Transverse colon (tissue), 4 donors: Measurements from ENCODE around the gene MACF1. TPM values are rescaled to one million over a fixed set of nuclear protein-coding genes. Genes with fewer than 3 reads are reported as not detected.
"Not testable (repeated sequence)": the region's sequence is repeated elsewhere in the genome, so short reads cannot be mapped to it uniquely, and the experiment has no call there.

Experiments
- DNase-seq: peaks from one replicate; pipeline ENCODE4 v3.0.0-alpha.2; 2019
- H3K27ac ChIP-seq, 4 donors: fragments of 200-600 bp; sonication (generic); 2 replicates each; pipeline ENCODE4 v1.5.1; 2016 to 2018; ENCODE audit warnings: inconsistent platforms in 4 of 4
- H3K27me3 ChIP-seq: fragments of 200-600 bp; sonication (generic); 2 replicates; pipeline ENCODE4 v1.5.1; 2017; ENCODE audit warnings: inconsistent platforms
- H3K36me3 ChIP-seq, 4 donors: fragments of 200-600 bp; sonication (generic); 2 replicates each; pipeline ENCODE4 v1.5.1; 2017 to 2019; ENCODE audit warnings: inconsistent platforms in 4 of 4
- H3K4me1 ChIP-seq, 4 donors: fragments of 200-600 bp; sonication (generic); 2 replicates each; pipeline ENCODE4 v1.5.1; 2017 to 2020; ENCODE audit warnings: inconsistent platforms in 4 of 4
- H3K4me3 ChIP-seq, 4 donors: fragments of 200-600 bp; sonication (generic); 1 replicate in 1 of 4; 2 replicates in 3 of 4; pipeline versions ENCODE4 v1.5.1 to v1.6.1; 2017 to 2019; ENCODE audit warnings: inconsistent platforms in 4 of 4
- H3K9me3 ChIP-seq, 2 donors: fragments of 200-600 bp; sonication (generic); 2 replicates each; pipeline ENCODE4 v1.5.1; 2017 to 2019; ENCODE audit warnings: inconsistent platforms in 2 of 2
- CTCF ChIP-seq, 5 experiments: fragments of 200-600 bp in 3 of 5; fragments of 450-650 bp in 2 of 5; sonication (generic) in 3 of 5; IDR thresholded peaks; 1 replicate in 2 of 5; 2 replicates in 3 of 5; pipeline ENCODE4 v1.5.1; 2016 to 2017; ENCODE audit warnings: antibody characterized with exemption in 5 of 5, inconsistent platforms in 3 of 5, mild to moderate bottlenecking in 2 of 5, moderate library complexity in 1 of 5
- EP300 ChIP-seq: sonication (generic); formaldehyde crosslinking; IDR thresholded peaks from one replicate; pipeline ENCODE4 v1.6.1; 2017; ENCODE audit warnings: antibody characterized with exemption, low read depth
- POLR2A ChIP-seq: fragments of 450-650 bp; IDR thresholded peaks from one replicate; pipeline ENCODE4 v1.6.1; 2016; ENCODE audit warnings: antibody characterized with exemption, mild to moderate bottlenecking, moderate library complexity
- POLR2AphosphoS5 ChIP-seq, 3 donors: sonication (generic); formaldehyde crosslinking; IDR thresholded peaks; one replicate each; pipeline ENCODE4 v1.6.1; 2016; ENCODE audit warnings: antibody characterized with exemption in 3 of 3
- WGBS, 2 donors: methylation state at CpG; one replicate each; pipeline ENCODE4 v1.1.5; 2018; ENCODE audit warnings: low coverage in 1 of 2; 5-methylcytosine and 5-hydroxymethylcytosine counted together
- in situ Hi-C, 4 donors: fragments of 200-750 bp; cut with MboI; loops; one replicate each; pipeline versions ENCODE4 v1.15.0 to v1.15.1; 2017; ENCODE audit warnings: low sequenced_read_pairs in 3 of 4, low pct_ligation_motif_present in 1 of 4, low pct_unique_long_range_greater_than_20kb in 1 of 4
- intact Hi-C: fragments of 100-400 bp; cut with DNase I; formaldehyde crosslinking; loops from one replicate; pipeline ENCODE4 v1.15.1; 2023; ENCODE audit warnings: low total_unique reads
- total RNA-seq, 4 donors: library from RNA; depleted of rRNA; stranded (reverse); fragments of >200 nt; gene quantifications; one replicate each; pipeline ENCODE4 v1.1.0, GENCODE V29; 2016

MACF1 gene
- total RNA-seq, 4 donors from 2014 or later: 190 to 300 (median 254) TPM

- peaks cover 3 to 28% (median 12%) of the 10 kb centered on the region in 4 donors for H3K4me1 ChIP-seq
- peak overlapping the region; percentile 65 to 78 (median 72) for H3K27ac ChIP-seq
- TF ChIP-seq POLR2AphosphoS5 (IDR thresholded peaks at IDR 0.05) (no peak), CTCF (IDR thresholded peaks at IDR 0.05) (no peak)
- no peaks in the 10 kb centered on the region for H3K9me3 ChIP-seq
- no peak for DNase-seq
- intact Hi-C loops: no loop called here
- H3K36me3 ChIP-seq: no peaks in the 10 kb centered on the region
- peak overlapping the region in 1 of 4 donors; percentile 4 for H3K4me3 ChIP-seq
- in situ Hi-C loops: loop anchor here in 2 of 4 donors (25.0 kb wide), 1 partner anchor 439 kb away; no protein-coding TSS in a partner anchor
- 78% methylated on average over 11 of the region's 11 CpGs; no CpG with 5 or more reads in 1 of the 2 donors for WGBS, 2 donors
- no peaks in the 10 kb centered on the region for H3K27me3 ChIP-seq
These were observed 322.1 kb downstream of the MACF1 start for GRCh38 chr1:39526466-39527189.

- Histone ChIP-seq H3K27ac (peak overlapping the region; percentile 65 to 78 (median 72)), H3K4me1 (peaks cover 3 to 28% (median 12%) of the 10 kb centered on the region in 4 donors)
- H3K27me3 ChIP-seq, H3K4me3 ChIP-seq, H3K9me3 ChIP-seq, H3K36me3 ChIP-seq, intact Hi-C loops: not testable (repeated sequence)
- TF ChIP-seq CTCF (IDR thresholded peaks at IDR 0.05): peak in 2 of 5 experiments; percentile 10 to 15
- peak in 1 of 3 donors; percentile 39 for TF ChIP-seq POLR2AphosphoS5 (IDR thresholded peaks at IDR 0.05)
- peak; percentile 20 for TF ChIP-seq POLR2A
- WGBS, 2 donors: 49% methylated on average over 7 of the region's 8 CpGs; no CpG with 5 or more reads in 1 of the 2 donors
- peak; percentile 75 for DNase-seq
- in situ Hi-C loops: loop anchor here in 2 of 4 donors (25.0 kb wide), 1 partner anchor 440 kb away; no protein-coding TSS in a partner anchor
These were observed 322.7 kb downstream of the MACF1 start for GRCh38 chr1:39527190-39527579.

- Histone ChIP-seq H3K27me3 (no peaks in the 10 kb centered on the region), H3K4me1 (peaks cover 3 to 28% (median 12%) of the 10 kb centered on the region in 4 donors), H3K9me3 (no peaks in the 10 kb centered on the region), H3K36me3 (no peaks in the 10 kb centered on the region), H3K27ac (peak overlapping the region in 3 of 4 donors; percentile 65 to 78 (median 74)), H3K4me3 (no peak overlapping the region)
- intact Hi-C loops: no loop called here
- TF ChIP-seq EP300 (no peak), CTCF (IDR thresholded peaks at IDR 0.05) (no peak), POLR2A (no peak)
- in situ Hi-C loops: loop anchor here in 2 of 4 donors (25.0 kb wide), 1 partner anchor 441 kb away; no protein-coding TSS in a partner anchor
- no peak for DNase-seq
- 96% methylated on average over 4 of the region's 4 CpGs; no CpG with 5 or more reads in 1 of the 2 donors for WGBS, 2 donors
These were observed 323.6 kb downstream of the MACF1 start for GRCh38 chr1:39528082-39528481.

- Histone ChIP-seq H3K4me1 (peaks cover 3 to 28% (median 12%) of the 10 kb centered on the region in 4 donors), H3K27ac (no peak overlapping the region), H3K9me3 (no peaks in the 10 kb centered on the region), H3K4me3 (no peak overlapping the region), H3K36me3 (peaks cover 0 to 4% (median 0%) of the 10 kb centered on the region in 4 donors), H3K27me3 (no peaks in the 10 kb centered on the region)
- no peak for DNase-seq
- in situ Hi-C loops (loop anchor here in 3 of 4 donors (10.0 to 25.0 kb wide), 2 partner anchors 425 to 443 kb away; no protein-coding TSS in a partner anchor), intact Hi-C loops (no loop called here)
- TF ChIP-seq EP300 (no peak), POLR2A (no peak), CTCF (IDR thresholded peaks at IDR 0.05) (no peak), POLR2AphosphoS5 (IDR thresholded peaks at IDR 0.05) (no peak)
- 60 to 90% methylated on average over 1 to 10 of the region's 10 CpGs for WGBS, 2 donors
These were observed 325.5 kb downstream of the MACF1 start for GRCh38 chr1:39529901-39530535.
